ENCODE measurements around the gene CD3D. TPM values are rescaled to one million over a fixed set of nuclear protein-coding genes. Genes with fewer than 3 reads are reported as not detected.

CD3D gene
- total and polyA plus RNA-seq, 2 donors (not counting 3 experiments of a cell fraction or from before 2014, with no cell fraction given), result not detected

DNA sequence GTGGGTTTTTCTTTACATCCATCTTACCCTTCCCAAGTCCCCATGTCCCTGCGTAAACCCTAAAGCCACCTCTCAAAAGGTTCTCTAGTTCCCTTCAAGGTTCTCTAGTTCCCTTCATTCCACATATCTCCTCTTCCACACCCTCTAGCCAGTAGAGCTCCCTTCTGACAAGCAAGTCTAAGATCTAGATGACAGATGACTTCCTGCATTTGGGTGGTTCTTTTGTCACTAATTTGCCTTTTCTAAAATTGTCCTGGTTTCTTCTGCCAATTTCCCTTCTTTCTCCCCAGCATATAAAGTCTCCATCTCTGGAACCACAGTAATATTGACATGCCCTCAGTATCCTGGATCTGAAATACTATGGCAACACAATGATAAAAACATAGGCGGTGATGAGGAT, 30.2 kb downstream of the CD3D start:
- no peaks in the 10 kb centered on the region for H4K20me1 ChIP-seq (replicated peaks; ENCODE audit: control insufficient read depth, extremely low read depth, insufficient read depth, low read length)
- no peak overlapping the region for H3K4me2 ChIP-seq (ENCODE audit: insufficient read depth, low read length)
- no peaks in the 10 kb centered on the region for H3K9me3 ChIP-seq (replicated peaks; ENCODE audit: control insufficient read depth, insufficient read depth, low read length)
- dilution Hi-C loops (cut with MboI; ENCODE audit: extremely low pct_ligation_motif_present, low sequenced_read_pairs) (no loop called here), intact Hi-C loops (cut with micrococcal nuclease) (no loop called here)
- no peak overlapping the region for H3K4me3 ChIP-seq (replicated peaks in 1 of 3; ENCODE audit: insufficient read depth in 1 of 3, low read depth in 1 of 3, low read length in 3 of 3)
- ChIA-PET CTCF (interaction anchor here (0.7 to 2.4 kb wide), 4 partner anchors 12 to 141 kb away, joined by 3 to 23 read pairs (median 10); no protein-coding TSS in a partner anchor), POLR2A (no interaction called here)
- H3K79me2 ChIP-seq (ENCODE audit: control insufficient read depth, insufficient read depth, low read length), result no peaks in the 10 kb centered on the region
- H3K27ac ChIP-seq (ENCODE audit: insufficient read depth, low read depth, low read length), result no peak overlapping the region
- FAIRE-seq (no peak), DNase-seq (ENCODE audit: low read depth, low spot score) (no peak)
- H3K4me1 ChIP-seq (ENCODE audit: control insufficient read depth, extremely low read depth, insufficient read depth, low read length), result no peaks in the 10 kb centered on the region
- peaks cover 7 to 12% of the 10 kb centered on the region in 2 experiments for H3K27me3 ChIP-seq (ENCODE audit: control insufficient read depth in 2 of 2, insufficient read depth in 2 of 2, low read length in 2 of 2)
- no peak overlapping the region for H3K9ac ChIP-seq (replicated peaks; ENCODE audit: extremely low read depth, insufficient read depth, low read length)
- no peaks in the 10 kb centered on the region for H3K36me3 ChIP-seq (ENCODE audit: control insufficient read depth in 2 of 2, extremely low read depth in 1 of 2, insufficient read depth in 2 of 2, low read length in 2 of 2)
- TF ChIP-seq POLR2AphosphoS5 (IDR thresholded peaks at IDR 0.05; ENCODE audit: insufficient read depth, low read depth, low read length), result no peak
- TF ChIP-seq JUN (IDR thresholded peaks at IDR 0.05; ENCODE audit: borderline replicate concordance, insufficient read depth, insufficient read length, low read depth), result no peak
- no peak overlapping the region for H2AFZ ChIP-seq (ENCODE audit: low read depth, low read length)
- BruUV-seq (replicated peaks), result no TSS peak
- H3K9me1 ChIP-seq (replicated peaks; ENCODE audit: control insufficient read depth, extremely low read depth, insufficient read depth, low read length), result no peaks in the 10 kb centered on the region

DNA sequence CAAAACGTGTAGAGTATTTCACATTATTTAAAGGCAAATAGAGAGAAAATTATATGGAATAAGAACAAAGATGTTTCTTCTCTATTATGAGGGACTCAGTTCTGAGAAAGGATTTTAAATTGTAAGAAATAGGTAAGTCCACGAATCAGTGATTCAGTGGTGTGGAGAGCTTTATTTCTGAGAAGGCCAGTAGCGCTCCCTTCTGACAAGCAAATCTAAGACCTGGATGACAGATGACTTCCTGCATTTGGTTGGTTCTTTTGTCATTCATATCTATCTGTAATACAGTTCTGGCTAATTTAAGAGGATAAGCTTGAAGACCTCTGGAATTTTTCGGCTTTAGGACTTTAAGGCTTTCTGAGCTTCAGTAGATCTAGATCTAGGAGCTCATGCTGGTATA, 31.0 kb downstream of the CD3D start:
- CTCF ChIA-PET, result interaction anchor here (0.7 to 2.4 kb wide), 9 partner anchors 11 to 141 kb away, joined by 3 to 23 read pairs (median 4); no protein-coding TSS in a partner anchor

More for the DNA sequence above, 31.0 kb downstream of the CD3D start:
- POLR2A ChIA-PET, result no interaction called here
- no peak for TF ChIP-seq JUN (IDR thresholded peaks at IDR 0.05; ENCODE audit: borderline replicate concordance, insufficient read depth, insufficient read length, low read depth)
- TF ChIP-seq, protein P1, sequence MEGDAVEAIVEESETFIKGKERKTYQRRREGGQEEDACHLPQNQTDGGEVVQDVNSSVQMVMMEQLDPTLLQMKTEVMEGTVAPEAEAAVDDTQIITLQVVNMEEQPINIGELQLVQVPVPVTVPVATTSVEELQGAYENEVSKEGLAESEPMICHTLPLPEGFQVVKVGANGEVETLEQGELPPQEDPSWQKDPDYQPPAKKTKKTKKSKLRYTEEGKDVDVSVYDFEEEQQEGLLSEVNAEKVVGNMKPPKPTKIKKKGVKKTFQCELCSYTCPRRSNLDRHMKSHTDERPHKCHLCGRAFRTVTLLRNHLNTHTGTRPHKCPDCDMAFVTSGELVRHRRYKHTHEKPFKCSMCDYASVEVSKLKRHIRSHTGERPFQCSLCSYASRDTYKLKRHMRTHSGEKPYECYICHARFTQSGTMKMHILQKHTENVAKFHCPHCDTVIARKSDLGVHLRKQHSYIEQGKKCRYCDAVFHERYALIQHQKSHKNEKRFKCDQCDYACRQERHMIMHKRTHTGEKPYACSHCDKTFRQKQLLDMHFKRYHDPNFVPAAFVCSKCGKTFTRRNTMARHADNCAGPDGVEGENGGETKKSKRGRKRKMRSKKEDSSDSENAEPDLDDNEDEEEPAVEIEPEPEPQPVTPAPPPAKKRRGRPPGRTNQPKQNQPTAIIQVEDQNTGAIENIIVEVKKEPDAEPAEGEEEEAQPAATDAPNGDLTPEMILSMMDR (IDR thresholded peaks at IDR 0.05; ENCODE audit: extremely low read depth in 1 of 2, insufficient read depth in 1 of 2, low read depth in 1 of 2, low read length in 2 of 2), result no peak
- TF ChIP-seq FOS (IDR thresholded peaks at IDR 0.05; ENCODE audit: borderline replicate concordance, insufficient read depth, low read length), result no peak
- TF ChIP-seq POLR2A (IDR thresholded peaks at IDR 0.05; ENCODE audit: low read depth, low read length), result no peak
- TF ChIP-seq MYC (IDR thresholded peaks at IDR 0.05; ENCODE audit: low read depth, low read length), result no peak
- TF ChIP-seq GATA2 (IDR thresholded peaks at IDR 0.05; ENCODE audit: insufficient read depth, insufficient read length, low read depth, low read length), result no peak
- TF ChIP-seq, protein P2, sequence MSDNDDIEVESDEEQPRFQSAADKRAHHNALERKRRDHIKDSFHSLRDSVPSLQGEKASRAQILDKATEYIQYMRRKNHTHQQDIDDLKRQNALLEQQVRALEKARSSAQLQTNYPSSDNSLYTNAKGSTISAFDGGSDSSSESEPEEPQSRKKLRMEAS (IDR thresholded peaks at IDR 0.05; ENCODE audit: insufficient read depth, insufficient read length), result no peak
- no peak for TF ChIP-seq POLR2AphosphoS5 (IDR thresholded peaks at IDR 0.05; ENCODE audit: insufficient read depth, low read depth, low read length)
- no peak for TF ChIP-seq EZH2 (IDR thresholded peaks at IDR 0.05; ENCODE audit: borderline replicate concordance, low read depth, low read length, severe bottlenecking)
- BruUV-seq (replicated peaks), result no TSS peak
- H3K27ac ChIP-seq (ENCODE audit: insufficient read depth, low read depth, low read length), result no peak overlapping the region
- FAIRE-seq, result no peak
- no peaks in the 10 kb centered on the region for H4K20me1 ChIP-seq (replicated peaks; ENCODE audit: control insufficient read depth, extremely low read depth, insufficient read depth, low read length)
- no peaks in the 10 kb centered on the region for H3K79me2 ChIP-seq (ENCODE audit: control insufficient read depth, insufficient read depth, low read length)
- DNase-seq (ENCODE audit: low read depth, low spot score), result no peak
- dilution Hi-C loops (cut with MboI; ENCODE audit: extremely low pct_ligation_motif_present, low sequenced_read_pairs) (no loop called here), intact Hi-C loops (cut with micrococcal nuclease) (no loop called here)
- H3K4me3 ChIP-seq (replicated peaks in 1 of 3; ENCODE audit: insufficient read depth in 1 of 3, low read depth in 1 of 3, low read length in 3 of 3), result no peak overlapping the region
- no peaks in the 10 kb centered on the region for H3K9me1 ChIP-seq (replicated peaks; ENCODE audit: control insufficient read depth, extremely low read depth, insufficient read depth, low read length)
- peaks cover 7 to 12% of the 10 kb centered on the region in 2 experiments for H3K27me3 ChIP-seq (ENCODE audit: control insufficient read depth in 2 of 2, insufficient read depth in 2 of 2, low read length in 2 of 2)
- H3K9me3 ChIP-seq (replicated peaks; ENCODE audit: control insufficient read depth, insufficient read depth, low read length), result no peaks in the 10 kb centered on the region
- no peak overlapping the region for H3K9ac ChIP-seq (replicated peaks; ENCODE audit: extremely low read depth, insufficient read depth, low read length)
- no peak overlapping the region for H3K4me2 ChIP-seq (ENCODE audit: insufficient read depth, low read length)
- H3K36me3 ChIP-seq (ENCODE audit: control insufficient read depth in 2 of 2, extremely low read depth in 1 of 2, insufficient read depth in 2 of 2, low read length in 2 of 2), result no peaks in the 10 kb centered on the region
- H3K4me1 ChIP-seq (ENCODE audit: control insufficient read depth, extremely low read depth, insufficient read depth, low read length), result no peaks in the 10 kb centered on the region
- no peak overlapping the region for H2AFZ ChIP-seq (ENCODE audit: low read depth, low read length)
